Stimulated activated CD4-positive, alpha-beta T cell treated with anti-CD3 and anti-CD28 coated beads, Interleukin-12 subunit alpha, Interleukin-12 subunit beta, amount 100 ng/mL, for 48 hours (primary cell): Measurements from ENCODE around the gene TBCD.

Experiments used
- DNase-seq, 3 donors: peaks; one replicate each; pipeline ENCODE4 v3.0.0-alpha.2; 2020; ENCODE audit warnings: low read depth in 2 of 3, low spot score in 1 of 3

TBCD gene

DNA sequence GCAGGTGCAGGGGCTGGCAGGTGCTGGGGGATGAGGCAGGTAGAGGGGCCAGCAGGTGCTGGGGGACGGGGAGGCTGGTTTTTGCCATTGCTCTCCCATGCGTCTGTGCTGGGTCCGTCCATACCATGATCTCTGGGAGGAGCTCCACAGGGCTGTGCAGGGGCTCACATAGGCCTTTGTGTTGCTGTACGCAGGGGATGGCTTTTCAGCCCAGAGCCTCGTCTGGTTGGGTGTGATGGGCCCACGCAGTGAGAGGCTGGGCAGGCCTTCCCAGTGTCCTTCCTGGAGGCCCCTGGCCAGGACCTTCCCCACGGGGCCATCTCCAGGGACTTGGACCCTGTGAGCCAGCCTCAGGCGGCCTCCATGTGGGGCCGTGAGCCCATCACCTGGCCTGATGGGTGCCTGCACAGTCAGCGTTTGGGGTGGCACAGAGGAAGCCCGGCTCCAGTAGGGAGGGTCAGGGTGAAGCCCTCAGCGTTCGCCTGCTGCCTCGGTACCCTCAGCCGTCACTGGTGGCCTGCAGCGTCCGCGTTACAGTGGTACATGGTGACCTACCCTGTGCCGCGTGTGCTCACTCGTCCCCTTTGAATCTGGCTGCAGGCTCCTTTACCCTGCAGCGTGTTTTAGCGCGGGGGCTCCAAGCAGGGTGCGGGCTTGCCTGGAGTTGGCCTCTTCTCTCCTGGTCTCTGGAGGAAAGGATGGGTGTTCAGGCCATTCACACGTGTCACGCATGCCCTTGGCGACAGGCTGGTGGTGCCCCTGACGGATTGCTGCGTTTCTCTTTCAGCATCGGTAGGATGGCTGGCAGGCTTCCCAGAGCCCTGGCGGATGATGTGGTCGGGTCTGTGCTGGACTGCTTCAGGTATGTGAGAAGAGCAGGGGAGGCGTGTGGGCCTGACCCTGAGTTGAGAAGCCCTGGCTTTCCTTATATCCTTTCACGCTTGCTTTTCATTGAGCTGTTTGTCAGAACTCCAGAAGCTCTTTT is 57.3 kb downstream of the TBCD start:
- DNase-seq = no peak

- DNase-seq = no peak
These were observed 59.0 kb downstream of the TBCD start for GRCh38 chr17:82810644-82811430.

GRCh38 chr17:82812058-82812457 is 60.2 kb downstream of the TBCD start:
- DNase-seq = no peak

GRCh38 chr17:82812601-82813000 is 60.7 kb downstream of the TBCD start:
- DNase-seq = no peak

GRCh38 chr17:82813299-82814051 is 61.6 kb downstream of the TBCD start:
- DNase-seq = no peak

- DNase-seq = no peak
These were observed 63.0 kb downstream of the TBCD start for GRCh38 chr17:82814834-82815233.

GRCh38 chr17:82815354-82815753 is 63.5 kb downstream of the TBCD start:
- DNase-seq = no peak

DNA sequence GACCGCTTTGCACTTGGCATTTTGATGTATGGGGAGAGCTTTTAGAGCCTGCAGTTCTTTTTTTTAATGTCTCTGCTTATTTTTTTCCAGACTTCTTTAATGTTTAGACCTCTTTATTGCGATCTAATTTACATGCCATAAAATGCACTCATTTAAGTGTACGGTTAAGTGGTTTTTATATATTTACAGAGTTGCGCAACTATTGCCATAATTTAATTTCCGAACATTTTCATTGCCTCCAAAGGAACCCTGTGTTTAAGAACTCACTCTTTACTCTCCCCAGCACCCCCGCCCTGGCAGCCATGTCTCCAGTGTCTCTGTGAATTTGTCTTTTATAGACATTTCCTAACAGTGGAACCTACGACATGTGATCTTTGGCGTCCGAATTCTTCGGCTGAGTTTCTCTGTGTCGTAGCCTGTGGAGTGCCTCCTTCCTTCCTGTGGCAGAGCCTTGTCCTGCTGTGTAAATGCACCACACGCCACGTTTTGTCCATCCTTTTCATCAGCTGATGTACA is 64.0 kb downstream of the TBCD start:
- no peak for DNase-seq

- no peak for DNase-seq
These were observed 64.5 kb downstream of the TBCD start for GRCh38 chr17:82816358-82816757.

DNA sequence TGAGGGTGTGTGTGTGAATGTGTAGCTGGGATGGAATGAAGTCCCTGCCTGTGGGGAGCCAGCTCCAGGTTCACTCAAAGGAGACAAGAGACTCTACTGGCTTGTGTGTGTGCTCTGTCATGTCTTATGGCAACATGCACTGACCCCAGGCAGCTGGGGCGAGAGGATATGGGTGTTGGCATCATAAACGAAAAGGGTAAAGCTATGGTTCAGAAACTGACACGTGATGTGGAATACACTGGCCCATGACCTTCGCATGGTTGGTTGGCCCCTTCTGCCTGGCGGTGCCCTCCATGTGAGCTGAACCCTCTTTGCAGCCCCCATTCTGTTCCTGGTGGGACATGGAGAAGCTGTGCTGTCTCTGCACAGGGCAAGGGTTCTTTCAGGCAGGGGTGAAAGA is 66.1 kb downstream of the TBCD start:
- no peak for DNase-seq

GRCh38 chr17:82820278-82821251 is 68.7 kb downstream of the TBCD start:
- no peak for DNase-seq

GRCh38 chr17:82821554-82821953 is 69.7 kb downstream of the TBCD start:
- DNase-seq = no peak

- DNase-seq = no peak
These were observed 70.4 kb downstream of the TBCD start for GRCh38 chr17:82822281-82822680.

DNA sequence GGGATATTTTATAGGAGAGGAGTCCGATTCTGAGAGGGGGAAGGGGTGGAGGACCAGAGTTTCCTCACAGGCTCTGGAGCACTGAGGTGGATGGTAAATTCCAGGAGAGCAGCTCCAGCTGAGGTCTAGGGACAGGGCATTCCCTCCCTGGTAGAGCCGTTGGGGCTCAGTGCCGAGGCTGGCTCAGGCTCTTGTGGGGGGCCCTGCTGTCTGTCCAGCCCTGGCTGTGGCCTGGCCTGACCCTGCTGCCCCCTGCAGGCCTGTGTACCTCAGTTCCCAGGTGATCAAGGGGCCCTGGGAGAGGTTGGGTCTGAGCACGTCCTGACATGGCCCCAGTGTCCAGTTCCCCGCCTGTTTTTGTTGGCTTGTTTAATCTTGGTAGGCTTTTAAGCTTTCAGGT is 71.1 kb downstream of the TBCD start:
- no peak for DNase-seq

- no peak for DNase-seq
These were observed 73.8 kb downstream of the TBCD start for GRCh38 chr17:82825540-82826124.

DNA sequence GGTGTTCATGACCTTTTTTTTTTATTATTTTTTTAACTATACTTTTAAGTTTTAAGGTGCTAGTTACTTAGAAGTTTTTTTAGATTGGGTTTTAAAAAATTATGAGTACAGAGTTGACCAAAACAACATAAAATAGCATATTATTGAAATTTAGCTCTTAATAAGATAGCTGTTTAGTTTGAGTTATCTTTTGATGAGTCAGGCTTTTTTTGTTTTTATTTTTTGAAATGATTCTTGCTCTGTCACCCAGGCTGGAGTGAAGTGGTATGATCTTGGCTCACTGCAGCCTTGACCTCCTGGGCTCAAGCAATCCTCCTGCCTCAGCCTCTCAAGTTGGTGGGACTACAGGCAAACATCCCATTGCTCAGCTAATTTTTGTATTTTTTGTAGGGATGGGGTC is 74.3 kb downstream of the TBCD start:
- no peak for DNase-seq

GRCh38 chr17:82826956-82827355 is 75.1 kb downstream of the TBCD start:
- no peak for DNase-seq

DNA sequence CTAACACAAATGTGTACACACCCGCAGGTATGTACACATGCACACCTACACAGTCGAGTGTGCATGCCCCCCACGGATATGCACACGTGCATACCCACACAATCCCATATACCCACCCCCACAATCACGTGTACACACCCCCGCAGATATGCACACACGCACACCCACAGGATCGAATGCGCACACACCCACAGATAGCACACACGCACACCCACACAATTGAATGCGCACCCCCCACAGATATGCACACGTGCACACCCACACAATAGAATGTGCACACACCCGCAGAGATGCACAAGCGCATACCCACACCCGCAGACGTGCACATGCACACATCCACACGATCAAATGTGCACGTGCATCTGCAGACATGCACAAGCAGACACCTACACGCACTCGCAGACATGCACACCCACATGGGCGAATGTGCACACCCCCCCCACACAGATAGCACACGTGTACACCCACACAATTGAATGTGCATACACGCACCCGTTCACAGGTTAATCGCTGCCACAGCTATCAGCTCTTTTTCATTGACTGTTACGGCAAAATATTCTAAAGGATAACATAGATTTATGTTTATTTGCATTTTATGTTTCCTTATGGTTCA is 77.1 kb downstream of the TBCD start:
- no peak for DNase-seq

GRCh38 chr17:82830249-82830661 is 78.4 kb downstream of the TBCD start:
- no peak for DNase-seq
